ENCODE results near the gene NR2E1.
A peak's percentile ranks its signal among the peaks of the same experiment; 100 is the strongest.

The NR2E1 gene

DNA sequence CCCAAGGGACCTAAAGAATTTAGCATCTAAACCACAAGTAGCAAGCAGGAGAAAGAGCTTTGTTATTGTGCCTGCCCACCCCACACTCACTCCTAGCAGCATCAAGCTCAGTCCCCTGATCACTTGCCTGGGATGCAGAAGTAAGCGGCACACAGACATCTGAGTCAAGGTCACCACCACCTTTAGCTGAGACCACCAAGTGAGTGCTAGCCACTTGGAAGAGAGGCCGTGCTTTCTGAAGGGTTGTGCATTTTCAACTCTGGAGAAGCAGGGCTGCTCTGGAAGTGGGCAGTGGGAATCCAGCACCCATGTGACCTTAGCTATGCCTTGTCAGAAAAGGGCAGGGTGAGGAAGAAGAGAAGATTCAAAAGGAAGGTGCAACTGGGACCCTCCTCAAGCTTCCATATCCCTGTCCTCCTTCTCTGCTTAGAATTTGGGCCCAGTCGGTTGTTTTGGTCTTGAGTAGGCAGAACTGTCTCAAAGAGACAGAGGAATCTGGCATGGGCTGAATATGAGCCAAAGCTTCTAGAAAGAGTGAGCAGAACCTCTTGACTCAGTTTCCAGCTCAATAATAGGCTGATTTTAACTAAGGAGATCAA is 6.2 kb downstream of the NR2E1 start:
- no peak for DNase-seq

DNA sequence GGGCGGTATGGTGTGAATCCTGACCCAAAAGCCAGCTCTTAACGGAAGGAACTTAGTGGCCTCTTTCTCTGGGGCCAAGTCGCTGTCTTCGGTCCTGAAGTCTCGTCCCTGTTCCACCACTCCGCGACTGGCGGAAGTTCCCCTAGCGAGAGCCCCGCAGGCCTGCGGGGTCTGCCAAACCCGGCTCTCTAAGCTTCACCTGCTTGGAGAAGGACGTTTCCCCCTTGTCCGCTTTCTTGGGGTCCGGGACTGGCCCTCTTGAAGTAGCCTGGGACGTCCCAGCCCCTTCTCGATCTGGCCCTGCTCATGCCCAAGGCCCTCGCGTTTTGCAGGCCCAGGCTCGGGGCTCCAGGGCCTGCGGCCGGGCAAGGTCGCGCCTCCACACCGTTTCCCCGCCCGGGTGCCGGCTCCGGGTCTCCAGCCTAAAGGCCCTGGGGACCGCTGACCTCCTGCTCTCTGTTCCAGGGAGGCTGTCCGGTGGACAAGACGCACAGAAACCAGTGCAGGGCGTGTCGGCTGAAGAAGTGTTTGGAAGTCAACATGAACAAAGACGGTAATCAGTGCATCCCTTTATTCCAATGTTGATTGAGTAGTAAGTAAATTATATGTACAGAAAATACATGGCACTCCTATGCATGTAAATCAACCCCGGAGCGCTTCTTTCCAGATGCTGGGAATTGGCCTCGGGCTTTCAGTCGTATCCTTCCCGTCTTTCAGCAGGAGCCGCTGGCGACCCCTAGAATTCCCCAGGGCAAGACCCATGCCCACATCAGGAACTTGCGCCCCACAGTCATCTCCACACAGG is 8.8 kb downstream of the NR2E1 start:
- DNase-seq = no peak

GRCh38 chr6:108175176-108175591 is 9.4 kb downstream of the NR2E1 start:
- DNase-seq = no peak

DNA sequence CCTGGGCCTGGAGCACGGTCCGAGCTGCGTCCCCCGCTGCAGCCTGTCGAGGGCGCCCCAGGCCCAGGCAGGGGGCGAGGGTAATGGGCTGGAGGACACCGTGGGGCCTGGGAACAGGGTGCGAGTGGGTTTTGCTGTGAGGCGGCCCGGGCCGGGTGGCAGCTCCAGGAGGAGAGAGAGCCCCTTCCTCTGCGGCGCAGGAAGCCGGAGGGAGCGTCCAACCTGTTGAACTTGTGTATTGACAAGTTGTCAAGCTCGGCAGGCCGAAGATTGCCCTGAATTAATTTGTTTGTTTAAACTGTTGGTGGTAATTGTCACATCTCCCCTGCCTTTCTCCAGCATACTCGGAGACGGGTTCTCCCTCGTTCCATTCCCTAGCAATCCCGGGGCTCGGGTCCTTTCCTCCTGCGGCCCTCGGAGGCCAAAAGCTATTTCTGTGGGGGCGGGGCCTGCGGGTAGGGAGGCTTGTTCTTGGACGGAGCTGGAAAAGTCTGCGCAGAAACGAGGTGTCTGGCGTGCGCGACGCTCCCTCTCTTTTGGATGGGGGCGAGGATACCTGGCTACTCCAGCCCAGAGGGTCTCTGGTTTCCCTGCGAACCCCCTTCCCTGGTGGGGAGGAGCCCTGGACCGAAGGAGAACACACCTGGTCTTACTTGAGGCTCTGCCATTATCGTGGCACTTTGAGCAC is 9.9 kb downstream of the NR2E1 start:
- DNase-seq = peak in 2 of 3 experiments; percentile 24 to 69

- no peak for DNase-seq
Observed at GRCh38 chr6:108176281-108177089, 10.7 kb downstream of the NR2E1 start.

GRCh38 chr6:108179741-108180140 is 13.9 kb downstream of the NR2E1 start:
- DNase-seq = peak in 1 of 3 experiments; percentile 44

GRCh38 chr6:108180266-108180665 is 14.4 kb downstream of the NR2E1 start:
- DNase-seq = no peak

DNA sequence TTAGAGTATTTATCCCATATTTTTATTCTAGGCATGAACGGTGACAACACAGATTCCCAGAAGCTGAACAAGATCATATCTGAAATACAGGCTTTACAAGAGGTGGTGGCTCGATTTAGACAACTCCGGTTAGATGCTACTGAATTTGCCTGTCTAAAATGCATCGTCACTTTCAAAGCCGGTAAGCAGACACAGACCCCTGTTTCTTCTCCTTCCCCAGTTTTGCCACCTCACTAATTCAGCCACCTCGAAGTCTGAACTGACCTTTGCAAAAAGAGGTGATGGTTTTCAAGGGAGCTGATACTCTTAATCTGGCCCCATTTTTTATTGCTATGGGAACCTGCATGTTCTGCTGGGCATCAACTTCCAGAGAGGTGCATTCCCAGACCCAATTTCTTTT is 15.0 kb downstream of the NR2E1 start:
- no peak for DNase-seq

DNA sequence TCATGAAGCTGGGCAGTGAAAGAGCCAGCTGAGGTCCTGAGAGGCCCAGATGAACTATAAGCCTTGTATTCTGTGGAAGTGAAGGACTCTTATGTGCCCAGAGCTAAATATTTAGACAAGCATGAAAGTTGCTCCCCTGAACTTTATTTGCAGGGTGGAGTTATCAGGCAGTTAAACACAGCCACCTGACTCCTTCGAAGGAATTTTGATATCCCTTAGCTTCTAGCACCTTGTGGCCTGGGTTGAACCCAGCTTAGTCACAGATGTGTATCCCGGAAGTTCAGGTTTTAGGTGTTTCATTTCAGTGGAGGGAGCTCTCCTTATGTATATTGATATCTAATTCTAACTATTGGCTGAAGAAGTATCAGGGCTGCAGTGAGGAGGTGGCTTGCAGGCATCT is 20.4 kb downstream of the NR2E1 start:
- DNase-seq = no peak

DNA sequence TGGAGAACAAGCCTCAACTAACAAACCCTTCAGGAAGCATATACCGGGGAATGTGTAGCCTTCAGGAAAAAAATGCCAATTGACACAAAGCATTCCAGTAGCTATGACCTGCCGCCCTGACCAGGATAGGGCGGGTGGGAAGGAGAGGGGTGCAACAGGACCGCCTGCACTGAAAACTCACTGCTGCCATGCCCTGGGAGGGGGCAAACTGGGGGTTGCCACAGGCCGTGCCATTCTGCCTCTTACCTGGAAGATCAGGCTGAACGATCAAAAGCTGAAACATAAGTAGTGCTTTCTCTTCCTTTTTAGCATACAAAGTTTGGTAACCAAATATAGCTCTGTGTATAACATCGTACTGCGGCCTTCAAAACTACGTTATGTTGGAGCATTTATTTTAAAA is 21.7 kb downstream of the NR2E1 start:
- DNase-seq = no peak

DNA sequence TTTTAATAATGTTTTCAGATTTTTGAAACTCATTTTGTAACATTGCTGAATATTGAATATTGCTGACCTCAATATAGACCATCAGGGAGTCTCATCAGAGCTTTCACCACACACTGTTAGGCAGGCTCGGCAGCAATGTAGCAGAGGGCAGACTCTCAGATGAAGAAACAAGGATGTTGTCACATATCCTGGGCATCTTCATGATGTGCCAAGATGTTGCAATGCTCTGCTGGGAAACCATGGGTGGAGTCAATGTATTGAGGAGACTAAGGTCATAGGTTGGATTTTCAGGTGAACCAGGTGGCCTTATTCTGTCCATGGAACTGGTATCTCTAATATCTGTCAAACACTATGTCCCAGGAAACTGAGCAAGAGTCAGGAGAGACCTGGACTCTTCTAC is 27.3 kb downstream of the NR2E1 start:
- no peak for DNase-seq

DNA sequence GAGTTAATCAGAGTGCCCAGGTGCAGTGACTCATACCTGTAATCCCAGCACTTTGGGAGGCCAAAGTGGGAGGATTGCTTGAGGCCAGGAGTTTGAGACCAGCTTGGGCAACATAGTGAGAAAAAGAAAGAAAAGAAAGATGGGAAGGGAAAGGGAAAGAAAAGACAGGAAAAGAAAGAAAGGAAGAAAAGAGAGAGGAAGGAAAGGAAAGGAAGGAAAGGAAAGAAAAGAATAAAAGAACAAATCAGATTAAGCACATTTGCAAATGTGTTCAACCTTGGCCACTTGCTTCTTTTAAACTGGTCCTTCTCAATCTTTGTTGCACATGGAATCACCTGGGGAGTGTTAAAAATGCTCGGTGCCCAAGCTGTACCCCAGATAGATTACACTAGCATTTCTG is 28.0 kb downstream of the NR2E1 start:
- no peak for DNase-seq

DNA sequence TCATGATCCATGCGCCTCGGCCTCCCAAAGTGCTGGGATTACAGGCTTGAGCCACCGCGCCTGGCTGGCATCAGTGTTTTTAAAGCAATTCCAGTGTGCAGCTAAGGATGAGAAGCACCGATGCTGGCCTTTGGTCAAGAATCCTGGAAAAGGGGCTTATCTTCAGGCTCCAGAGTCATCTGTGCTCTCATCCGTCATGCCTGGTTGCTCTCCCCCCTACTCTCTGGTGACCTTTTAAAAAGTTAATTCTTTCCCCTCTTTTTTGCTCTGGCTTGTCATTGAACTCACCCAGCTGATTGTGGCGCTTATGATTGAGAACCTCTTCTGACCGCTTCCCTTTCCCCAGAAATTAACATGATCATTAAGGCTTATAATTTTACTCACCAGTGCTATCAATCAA is 28.7 kb downstream of the NR2E1 start:
- peak in 1 of 3 experiments; percentile 14 for DNase-seq

DNA sequence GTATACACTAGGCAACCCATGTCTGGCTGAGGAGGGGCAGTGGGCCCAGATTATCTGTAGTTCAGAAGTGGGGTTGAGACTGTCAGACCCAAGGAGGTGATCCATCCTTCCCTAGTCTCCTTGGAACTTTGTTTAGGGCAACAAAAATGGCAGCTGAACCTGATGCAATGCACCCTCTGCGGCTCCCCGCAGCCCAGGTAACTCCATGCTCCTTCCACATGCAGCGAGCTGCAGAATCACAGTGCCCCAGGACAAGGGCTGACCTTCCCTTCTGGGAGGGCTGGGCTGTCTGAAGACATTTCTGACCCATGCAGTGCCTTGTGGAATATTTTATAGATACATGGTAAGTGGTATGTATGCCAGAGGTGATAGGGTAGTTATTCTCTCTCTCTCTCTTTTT is 29.4 kb downstream of the NR2E1 start:
- no peak for DNase-seq

DNA sequence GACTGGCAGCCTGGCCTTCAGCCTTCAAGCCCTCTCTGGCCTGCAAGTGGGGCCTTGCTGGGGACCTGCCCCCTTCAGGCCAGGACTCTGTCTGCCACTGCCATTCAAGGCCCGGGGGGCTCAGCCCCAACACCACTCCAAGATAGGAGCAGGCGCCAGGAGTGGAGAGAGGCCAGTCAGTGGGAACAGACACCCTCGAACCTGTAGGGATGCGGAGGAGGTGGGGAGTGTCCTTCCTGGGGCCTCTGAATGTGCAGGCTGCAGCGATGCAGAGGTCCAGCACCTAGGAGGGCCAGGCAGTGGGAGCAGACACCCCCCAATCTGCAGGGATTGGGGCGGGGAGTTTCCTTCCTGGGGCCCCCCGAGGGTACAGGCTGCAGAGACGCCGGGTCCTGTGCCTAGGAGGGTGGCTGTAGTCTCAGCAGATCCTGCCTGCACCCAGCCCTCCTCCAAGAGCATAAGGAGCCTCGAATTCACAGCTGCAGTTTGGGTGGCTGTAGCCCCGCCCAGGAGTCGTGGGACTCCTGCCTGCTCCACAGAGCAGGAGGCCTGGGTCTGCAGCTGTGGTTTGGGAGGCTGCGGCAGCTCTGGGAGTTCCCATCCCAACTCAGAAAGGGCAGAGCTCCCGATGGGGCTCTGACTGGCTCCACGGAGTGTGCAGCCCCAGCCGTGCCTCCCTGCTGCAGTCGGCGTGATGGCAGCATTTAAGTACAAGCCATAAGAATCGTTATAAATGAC is 33.1 kb downstream of the NR2E1 start:
- DNase-seq = no peak

DNA sequence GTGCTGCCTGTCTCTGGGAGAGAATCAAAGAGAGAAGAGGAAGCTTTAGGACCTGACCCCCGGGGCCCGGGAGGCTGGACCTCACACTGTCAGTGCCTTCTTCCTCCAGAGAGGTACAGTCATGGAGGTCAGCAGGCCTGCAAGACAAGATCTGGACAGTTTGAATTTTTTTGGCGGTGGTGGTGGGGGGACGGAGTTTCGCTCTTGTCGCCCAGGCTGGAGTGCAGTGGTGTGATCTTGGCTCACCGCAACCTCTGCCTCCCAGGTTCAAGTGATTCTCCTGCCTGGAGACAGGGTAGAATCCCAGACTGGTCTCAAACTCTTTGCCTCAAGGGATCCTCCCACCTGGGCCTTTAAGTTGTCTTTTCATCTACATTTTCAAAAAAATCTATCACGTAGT is 34.4 kb downstream of the NR2E1 start:
- no peak for DNase-seq

- DNase-seq = peak in 2 of 3 experiments; percentile 4 to 27
Observed at GRCh38 chr6:108200631-108201030, 34.8 kb downstream of the NR2E1 start.

- no peak for DNase-seq
Observed at GRCh38 chr6:108203189-108204112, 37.6 kb downstream of the NR2E1 start.

DNA sequence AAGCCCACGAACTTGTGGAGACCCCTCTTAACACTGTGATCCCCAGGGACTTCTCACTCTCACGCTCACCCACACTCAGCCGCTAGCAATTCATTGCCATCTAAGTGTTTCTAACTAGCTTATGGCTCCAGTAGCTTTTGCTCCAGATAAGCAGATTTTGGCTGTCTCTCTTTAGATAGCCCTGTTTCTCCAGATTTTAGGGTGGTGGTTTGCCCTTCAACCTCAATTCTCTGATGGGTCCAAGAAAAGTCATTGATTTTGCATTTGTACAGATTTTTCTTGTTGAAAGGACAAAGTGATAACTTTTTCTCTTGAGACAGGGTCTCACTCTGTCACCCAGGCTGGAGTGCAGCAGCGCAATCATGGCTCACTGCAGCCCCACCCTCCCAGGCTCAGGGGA is 41.2 kb downstream of the NR2E1 start:
- no peak for DNase-seq

GRCh38 chr6:108209738-108210137 is 43.9 kb downstream of the NR2E1 start:
- no peak for DNase-seq

DNA sequence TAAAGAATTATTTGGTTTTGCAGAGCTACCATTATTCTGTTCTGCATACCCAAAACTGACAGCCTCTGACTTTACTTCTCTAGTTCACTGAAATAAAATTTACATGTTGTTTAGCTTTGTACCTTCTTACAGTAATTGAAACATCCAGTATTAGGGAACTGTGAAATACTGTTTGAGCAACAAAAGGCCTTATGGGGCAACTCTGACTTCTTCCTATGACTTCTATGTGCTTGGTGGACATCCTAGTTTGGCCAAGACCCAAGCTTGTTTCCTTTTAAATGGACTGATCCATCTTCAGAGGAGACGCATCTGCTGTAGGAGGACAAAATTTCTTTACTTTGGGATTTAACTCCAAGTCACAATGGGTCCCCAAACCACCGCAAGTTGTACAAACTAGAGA is 44.7 kb downstream of the NR2E1 start:
- DNase-seq = no peak

All from NCI-H1417 (cell line).